Astrocyte (in vitro differentiated cells and primary cell): Measurements from ENCODE around the gene DUSP16. TPM values are rescaled to one million over a fixed set of nuclear protein-coding genes. Genes with fewer than 3 reads are reported as not detected.
"Not testable (repeated sequence)": the region's sequence is repeated elsewhere in the genome, so short reads cannot be mapped to it uniquely, and the experiment has no call there.

Experiments
- DNase-seq: peaks from one replicate; pipeline ENCODE4 v3.0.0-alpha.2; 2010; ENCODE audit warnings: low read depth
- FAIRE-seq: peaks from 2 replicates; lab custom pipeline; 2011; peaks lifted over from hg19 to GRCh38; lab: Jason Lieb, UNC
- H2AFZ ChIP-seq: 2 replicates; pipeline ENCODE4 v1.6.0; 2012; ENCODE audit warnings: low read depth, low read length, inconsistent platforms
- H3K27ac ChIP-seq: 2 replicates; pipeline ENCODE4 v1.5.1; 2011; ENCODE audit warnings: low read depth, low read length, inconsistent platforms
- H3K27me3 ChIP-seq: 2 replicates; pipeline ENCODE4 v1.6.0; 2011; ENCODE audit warnings: low read length, inconsistent platforms; ENCODE audit not compliant: insufficient read depth
- H3K36me3 ChIP-seq: 2 replicates; pipeline ENCODE4 v1.5.1; 2011; ENCODE audit warnings: low read length, inconsistent platforms; ENCODE audit not compliant: insufficient read depth
- H3K4me1 ChIP-seq: 2 replicates; pipeline ENCODE4 v1.5.1; 2011; ENCODE audit warnings: low read length, inconsistent platforms; ENCODE audit not compliant: insufficient read depth
- H3K4me2 ChIP-seq: 2 replicates; pipeline ENCODE4 v1.6.0; 2012; ENCODE audit warnings: low read length, inconsistent platforms
- H3K4me3 ChIP-seq: 2 replicates; pipeline ENCODE4 v1.5.1; 2011; ENCODE audit warnings: low read depth, mild to moderate bottlenecking, low read length, inconsistent platforms; ENCODE audit not compliant: insufficient read depth
- H3K79me2 ChIP-seq: 2 replicates; pipeline ENCODE4 v1.6.0; 2012; ENCODE audit warnings: mild to moderate bottlenecking, low read length, inconsistent platforms; ENCODE audit not compliant: insufficient read depth
- H3K9ac ChIP-seq: 2 replicates; pipeline ENCODE4 v1.6.0; 2012; ENCODE audit warnings: mild to moderate bottlenecking, low read length, inconsistent platforms
- H3K9me3 ChIP-seq: 2 replicates; pipeline ENCODE4 v1.5.1; 2012; ENCODE audit warnings: low read depth, mild to moderate bottlenecking, low read length, inconsistent platforms; ENCODE audit not compliant: insufficient read depth
- H4K20me1 ChIP-seq: 2 replicates; pipeline ENCODE4 v1.6.0; 2012; ENCODE audit warnings: low read length, inconsistent platforms; ENCODE audit not compliant: insufficient read depth
- H3K27ac Mint-ChIP-seq: one replicate; pipeline ENCODE4 v1.8.0; 2021; ENCODE audit warnings: mild to moderate bottlenecking, mixed read lengths; ENCODE audit not compliant: unreplicated experiment
- H3K27me3 Mint-ChIP-seq: one replicate; pipeline ENCODE4 v1.8.0; 2021; ENCODE audit warnings: low read depth, mixed read lengths; ENCODE audit not compliant: unreplicated experiment
- H3K36me3 Mint-ChIP-seq: one replicate; pipeline ENCODE4 v1.8.0; 2021; ENCODE audit warnings: low read depth, mixed read lengths; ENCODE audit not compliant: unreplicated experiment
- H3K4me1 Mint-ChIP-seq: one replicate; pipeline ENCODE4 v1.8.0; 2021; ENCODE audit warnings: low read depth, mixed read lengths; ENCODE audit not compliant: unreplicated experiment
- H3K4me3 Mint-ChIP-seq: one replicate; pipeline ENCODE4 v1.8.0; 2021; ENCODE audit warnings: mild to moderate bottlenecking, moderate library complexity, mixed read lengths; ENCODE audit not compliant: unreplicated experiment
- H3K9me3 Mint-ChIP-seq: one replicate; pipeline ENCODE4 v1.8.0; 2021; ENCODE audit warnings: mild to moderate bottlenecking, mixed read lengths; ENCODE audit not compliant: unreplicated experiment
- CTCF ChIP-seq: IDR thresholded peaks from 2 replicates; pipeline ENCODE4 v1.5.1; 2011; ENCODE audit warnings: low read depth, mild to moderate bottlenecking, inconsistent platforms, low read length, moderate library complexity; ENCODE audit not compliant: insufficient read depth
- EZH2 ChIP-seq: IDR thresholded peaks from 2 replicates; pipeline ENCODE4 v1.6.1; 2012; ENCODE audit warnings: mild to moderate bottlenecking, low read length, inconsistent platforms; ENCODE audit not compliant: insufficient read depth
- total RNA-seq: library from RNA; stranded (reverse); gene quantifications from 2 replicates; pipeline ENCODE4 v1.2.1, GENCODE V29; 2021

Gene DUSP16
- total RNA-seq, 1 donor from 2014 or later = 24.2 TPM

GRCh38 chr12:12600659-12601058, 38.0 kb upstream of the DUSP16 start:
- FAIRE-seq (no peak), DNase-seq (no peak)
- Mint-ChIP-seq H3K36me3 (no peaks in the 10 kb centered on the region), H3K4me1 (no peaks in the 10 kb centered on the region), H3K27ac (no peak overlapping the region), H3K27me3 (peaks cover 2% of the 10 kb centered on the region), H3K4me3 (no peak overlapping the region), H3K9me3 (no peaks in the 10 kb centered on the region)
- peaks cover 2% of the 10 kb centered on the region for H3K27me3 ChIP-seq
- no peak overlapping the region for H3K4me3 ChIP-seq
- no peaks in the 10 kb centered on the region for H3K79me2 ChIP-seq
- H3K36me3 ChIP-seq = no peaks in the 10 kb centered on the region
- TF ChIP-seq EZH2 (no peak), CTCF (no peak)
- no peak overlapping the region for H2AFZ ChIP-seq
- no peaks in the 10 kb centered on the region for H4K20me1 ChIP-seq
- H3K9me3 ChIP-seq = no peaks in the 10 kb centered on the region
- no peak overlapping the region for H3K27ac ChIP-seq
- H3K9ac ChIP-seq = no peak overlapping the region
- H3K4me2 ChIP-seq = no peak overlapping the region
- no peaks in the 10 kb centered on the region for H3K4me1 ChIP-seq

- DNase-seq (peak; percentile 51), FAIRE-seq (no peak)
- H4K20me1 ChIP-seq = no peaks in the 10 kb centered on the region
- Mint-ChIP-seq H3K36me3 (no peaks in the 10 kb centered on the region), H3K27ac (no peak overlapping the region), H3K27me3 (peaks cover 2% of the 10 kb centered on the region), H3K9me3 (no peaks in the 10 kb centered on the region), H3K4me3 (no peak overlapping the region), H3K4me1 (no peaks in the 10 kb centered on the region)
- no peak for TF ChIP-seq CTCF
- no peak for TF ChIP-seq EZH2
- no peaks in the 10 kb centered on the region for H3K9me3 ChIP-seq
- H3K36me3 ChIP-seq = no peaks in the 10 kb centered on the region
- peaks cover 2% of the 10 kb centered on the region for H3K27me3 ChIP-seq
- no peak overlapping the region for H2AFZ ChIP-seq
- H3K79me2 ChIP-seq = no peaks in the 10 kb centered on the region
- no peak overlapping the region for H3K27ac ChIP-seq
- no peak overlapping the region for H3K4me2 ChIP-seq
- no peak overlapping the region for H3K9ac ChIP-seq
- H3K4me1 ChIP-seq = no peaks in the 10 kb centered on the region
- H3K4me3 ChIP-seq = no peak overlapping the region
These were observed 37.3 kb upstream of the DUSP16 start for GRCh38 chr12:12599750-12600643.

- Histone ChIP-seq H2AFZ (no peak overlapping the region), H3K4me2 (no peak overlapping the region), H3K36me3 (no peaks in the 10 kb centered on the region), H3K27ac (no peak overlapping the region), H3K79me2 (no peaks in the 10 kb centered on the region), H4K20me1 (no peaks in the 10 kb centered on the region), H3K4me1 (no peaks in the 10 kb centered on the region), H3K9ac (no peak overlapping the region), H3K27me3 (peaks cover 2% of the 10 kb centered on the region), H3K9me3 (no peaks in the 10 kb centered on the region), H3K4me3 (no peak overlapping the region)
- H3K36me3 Mint-ChIP-seq = no peaks in the 10 kb centered on the region
- DNase-seq (no peak), FAIRE-seq (no peak)
- no peak overlapping the region for H3K27ac Mint-ChIP-seq
- H3K4me1 Mint-ChIP-seq = no peaks in the 10 kb centered on the region
- TF ChIP-seq CTCF (no peak), EZH2 (no peak)
- no peaks in the 10 kb centered on the region for H3K9me3 Mint-ChIP-seq
- H3K27me3 Mint-ChIP-seq = peaks cover 2% of the 10 kb centered on the region
- H3K4me3 Mint-ChIP-seq = no peak overlapping the region
These were observed 36.2 kb upstream of the DUSP16 start for GRCh38 chr12:12598864-12599263.

- not testable (repeated sequence) for H3K9me3 ChIP-seq, H3K36me3 ChIP-seq, H3K27me3 Mint-ChIP-seq, H3K27me3 ChIP-seq, H3K9ac ChIP-seq, H3K4me1 ChIP-seq, DNase-seq, H4K20me1 ChIP-seq, H3K4me3 ChIP-seq, H3K27ac Mint-ChIP-seq, H3K4me1 Mint-ChIP-seq, H3K4me3 Mint-ChIP-seq, H3K79me2 ChIP-seq, H3K4me2 ChIP-seq, FAIRE-seq, H3K27ac ChIP-seq, H2AFZ ChIP-seq, H3K36me3 Mint-ChIP-seq, H3K9me3 Mint-ChIP-seq
These were observed 33.9 kb upstream of the DUSP16 start for GRCh38 chr12:12596598-12596997.
